GM12878 (cell line): ENCODE results near the gene GLTP.

Experiments used
- KLF5 ChIP-seq: fragments of 450-650 bp; IDR thresholded peaks from 2 replicates; pipeline ENCODE4 v1.6.1; 2014; ENCODE audit warnings: mild to moderate bottlenecking; ENCODE audit not compliant: partially characterized antibody
- POLR2A ChIP-seq: IDR thresholded peaks from 2 replicates; pipeline ENCODE4 v1.6.1; 2011; ENCODE audit warnings: low read depth, mild to moderate bottlenecking, low read length
- POLR2AphosphoS5 ChIP-seq: IDR thresholded peaks from 2 replicates; pipeline ENCODE4 v1.6.1; 2011; ENCODE audit warnings: mild to moderate bottlenecking, low read length, inconsistent platforms
- TF ChIP-seq, protein P1 (sequence below), 3 experiments: IDR thresholded peaks in 2 of 3; conservative IDR thresholded peaks in 1 of 3; 2 replicates each; pipeline ENCODE4 v1.5.1; 2011; ENCODE audit warnings: low read depth in 3 of 3, low read length in 3 of 3, mild to moderate bottlenecking in 3 of 3, control low read depth in 2 of 3, moderate library complexity in 2 of 3, inconsistent platforms in 1 of 3, mixed read lengths in 1 of 3; ENCODE audit not compliant: control insufficient read depth in 2 of 3, insufficient read depth in 1 of 3; ENCODE audit errors: extremely low read depth in 1 of 3

DNA sequence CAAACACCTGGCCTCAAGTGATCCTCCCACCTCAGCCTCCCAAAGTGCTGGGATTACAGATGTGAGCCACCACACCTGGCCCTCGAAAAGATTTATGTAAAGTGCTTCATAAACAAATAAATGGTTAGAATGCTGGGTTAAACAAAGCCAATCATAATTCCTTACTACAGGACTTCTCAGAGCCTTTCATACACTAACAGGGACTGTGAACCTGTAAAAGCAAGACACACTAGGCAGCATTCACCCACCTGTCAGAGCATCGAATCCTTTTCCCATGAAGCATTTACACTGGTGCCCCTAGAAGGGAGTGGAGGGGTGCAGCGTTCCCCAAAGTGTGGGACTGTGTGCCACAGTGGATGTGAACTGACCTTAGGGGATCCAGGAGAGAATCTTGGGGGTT, 76.7 kb downstream of the GLTP start:
- TF ChIP-seq, protein P1, sequence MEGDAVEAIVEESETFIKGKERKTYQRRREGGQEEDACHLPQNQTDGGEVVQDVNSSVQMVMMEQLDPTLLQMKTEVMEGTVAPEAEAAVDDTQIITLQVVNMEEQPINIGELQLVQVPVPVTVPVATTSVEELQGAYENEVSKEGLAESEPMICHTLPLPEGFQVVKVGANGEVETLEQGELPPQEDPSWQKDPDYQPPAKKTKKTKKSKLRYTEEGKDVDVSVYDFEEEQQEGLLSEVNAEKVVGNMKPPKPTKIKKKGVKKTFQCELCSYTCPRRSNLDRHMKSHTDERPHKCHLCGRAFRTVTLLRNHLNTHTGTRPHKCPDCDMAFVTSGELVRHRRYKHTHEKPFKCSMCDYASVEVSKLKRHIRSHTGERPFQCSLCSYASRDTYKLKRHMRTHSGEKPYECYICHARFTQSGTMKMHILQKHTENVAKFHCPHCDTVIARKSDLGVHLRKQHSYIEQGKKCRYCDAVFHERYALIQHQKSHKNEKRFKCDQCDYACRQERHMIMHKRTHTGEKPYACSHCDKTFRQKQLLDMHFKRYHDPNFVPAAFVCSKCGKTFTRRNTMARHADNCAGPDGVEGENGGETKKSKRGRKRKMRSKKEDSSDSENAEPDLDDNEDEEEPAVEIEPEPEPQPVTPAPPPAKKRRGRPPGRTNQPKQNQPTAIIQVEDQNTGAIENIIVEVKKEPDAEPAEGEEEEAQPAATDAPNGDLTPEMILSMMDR (IDR thresholded peaks at IDR 0.05 in 2 of 3, conservative IDR thresholded peaks at IDR 0.05 in 1 of 3; ENCODE audit: control insufficient read depth in 2 of 3, extremely low read depth in 1 of 3, insufficient read depth in 1 of 3, low read depth in 3 of 3, low read length in 3 of 3) = no peak
- TF ChIP-seq KLF5 (no peak), POLR2AphosphoS5 (no peak), POLR2A (no peak)
